Inferior parietal cortex (tissue), 1 donor: Measurements from ENCODE around the gene DLG1.

Source experiments
- DNase-seq: peaks from one replicate; pipeline ENCODE4 v3.0.0-alpha.2; 2016; ENCODE audit errors: extremely low spot score

The DLG1 gene

GRCh38 chr3:197173620-197174019, 124.8 kb downstream of the DLG1 start:
- DNase-seq, result no peak

- DNase-seq, result no peak
Measured at GRCh38 chr3:197171481-197172067, 126.8 kb downstream of the DLG1 start.

- DNase-seq, result no peak
Measured at GRCh38 chr3:197169028-197169427, 129.4 kb downstream of the DLG1 start.

- no peak for DNase-seq
Measured at GRCh38 chr3:197168606-197169005, 129.8 kb downstream of the DLG1 start.

- no peak for DNase-seq
Measured at GRCh38 chr3:197168063-197168462, 130.3 kb downstream of the DLG1 start.

- no peak for DNase-seq
Measured at GRCh38 chr3:197167549-197167948, 130.9 kb downstream of the DLG1 start.

- no peak for DNase-seq
Measured at GRCh38 chr3:197165890-197166289, 132.5 kb downstream of the DLG1 start.

GRCh38 chr3:197155046-197155445, 143.4 kb downstream of the DLG1 start:
- no peak for DNase-seq

GRCh38 chr3:197151580-197151979, 146.8 kb downstream of the DLG1 start:
- DNase-seq, result no peak

GRCh38 chr3:197149528-197149927, 148.9 kb downstream of the DLG1 start:
- no peak for DNase-seq

- DNase-seq, result no peak
Measured at GRCh38 chr3:197144188-197144587, 154.2 kb downstream of the DLG1 start.

- DNase-seq, result no peak
Measured at GRCh38 chr3:197139586-197139985, 158.8 kb downstream of the DLG1 start.

- no peak for DNase-seq
Measured at GRCh38 chr3:197137751-197138150, 160.7 kb downstream of the DLG1 start.

GRCh38 chr3:197136744-197137143, 161.7 kb downstream of the DLG1 start:
- no peak for DNase-seq

GRCh38 chr3:197135212-197135611, 163.2 kb downstream of the DLG1 start:
- DNase-seq, result no peak

- DNase-seq, result no peak
Measured at GRCh38 chr3:197132916-197133530, 165.4 kb downstream of the DLG1 start.

- no peak for DNase-seq
Measured at GRCh38 chr3:197125636-197126035, 172.8 kb downstream of the DLG1 start.

GRCh38 chr3:197124713-197125112, 173.7 kb downstream of the DLG1 start:
- peak; percentile 39 for DNase-seq

GRCh38 chr3:197122394-197122793, 176.0 kb downstream of the DLG1 start:
- DNase-seq, result no peak

- no peak for DNase-seq
Measured at GRCh38 chr3:197117114-197117513, 181.3 kb downstream of the DLG1 start.

GRCh38 chr3:197114007-197114406, 184.4 kb downstream of the DLG1 start:
- no peak for DNase-seq

- DNase-seq, result no peak
Measured at GRCh38 chr3:197111685-197112084, 186.7 kb downstream of the DLG1 start.

- no peak for DNase-seq
Measured at GRCh38 chr3:197105786-197106185, 192.6 kb downstream of the DLG1 start.

- no peak for DNase-seq
Measured at GRCh38 chr3:197104738-197105137, 193.7 kb downstream of the DLG1 start.
